ENCODE measurements around the gene PEX14.
A peak's percentile ranks its signal among the peaks of the same experiment; 100 is the strongest.
"Not testable (repeated sequence)": the region's sequence is repeated elsewhere in the genome, so short reads cannot be mapped to it uniquely, and the experiment has no call there.

The PEX14 gene

GRCh38 chr1:10474613-10475507, at the start of gene PEX14:
Gene PEX14 (plus strand): TSS chr1:10474950. CDS start chr1:10474967, 17 bp downstream.
- Histone ChIP-seq H3K4me1 (peaks cover 40 to 49% (median 43%) of the 10 kb centered on the region in 10 experiments), H3K9me3 (replicated peaks in 1 of 11) (no peaks in the 10 kb centered on the region), H3K4me2 (peak within 1 kb of the TSS; percentile 88 to 98 (median 95)), H3K36me3 (peaks cover 0 to 18% (median 7%) of the 10 kb centered on the region in 11 experiments; a peak in 11 of 22 replicates), H3K9ac (peak within 1 kb of the TSS; percentile 70 to 90 (median 86)), H3K27me3 (no peaks in the 10 kb centered on the region), H3K4me3 (peak within 1 kb of the TSS; percentile 80 to 92 (median 90)), H3K27ac (peak within 1 kb of the TSS; percentile 58 to 84 (median 73); a peak in 21 of 22 replicates), H4K20me1 (peaks cover 0 to 55% (median 17%) of the 10 kb centered on the region in 11 experiments; a peak in 15 of 22 replicates)
- no peak for TF ChIP-seq Cebpa-rat (IDR thresholded peaks at IDR 0.05)

DNA sequence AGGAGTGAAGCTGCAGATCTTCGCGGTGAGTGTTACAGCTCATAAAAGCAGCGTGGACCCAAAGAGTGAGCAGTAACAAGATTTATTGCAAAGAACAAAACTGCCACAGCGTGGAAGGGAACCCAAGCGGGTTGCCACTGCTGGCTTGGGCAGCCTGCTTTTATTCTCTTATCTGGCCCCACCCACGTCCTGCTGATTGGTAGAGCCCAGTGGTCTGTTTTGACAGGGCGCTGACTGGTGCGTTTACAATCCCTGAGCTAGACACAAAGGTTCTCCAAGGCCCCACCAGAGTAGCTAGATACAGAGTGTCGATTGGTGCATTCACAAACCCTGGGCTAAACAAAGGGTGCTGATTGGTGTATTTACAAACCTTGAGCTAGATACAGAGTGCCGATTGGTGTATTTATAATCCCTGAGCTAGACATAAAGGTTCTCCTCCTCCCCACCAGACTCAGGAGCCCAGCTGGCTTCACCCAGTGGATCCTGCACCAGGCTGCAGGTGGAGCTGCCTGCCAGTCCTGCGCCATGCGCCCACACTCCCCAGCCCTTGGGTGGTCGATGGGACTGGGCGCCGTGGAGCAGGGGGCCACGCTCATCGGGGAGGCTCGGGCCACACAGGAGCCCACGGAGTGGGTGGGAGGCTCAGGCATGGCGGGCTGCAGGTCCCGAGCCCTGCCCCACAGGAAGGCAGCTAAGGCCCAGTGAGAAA, 48.8 kb upstream of the PEX14 start:
- not testable (repeated sequence) for H3K4me2 ChIP-seq; H3K27me3 ChIP-seq; H3K9ac ChIP-seq; H3K9me3 ChIP-seq (replicated peaks in 1 of 11); H3K4me3 ChIP-seq
- H3K4me1 ChIP-seq, result peaks cover 7 to 20% (median 11%) of the 10 kb centered on the region in 10 experiments
- peaks cover 17 to 34% (median 23%) of the 10 kb centered on the region in 11 experiments for H3K36me3 ChIP-seq
- peak overlapping the region in 1 of 11 experiments; percentile 11; a peak in 1 of 22 replicates for H3K27ac ChIP-seq
- peaks cover 0 to 11% (median 0%) of the 10 kb centered on the region in 11 experiments; a peak in 1 of 22 replicates for H4K20me1 ChIP-seq

DNA sequence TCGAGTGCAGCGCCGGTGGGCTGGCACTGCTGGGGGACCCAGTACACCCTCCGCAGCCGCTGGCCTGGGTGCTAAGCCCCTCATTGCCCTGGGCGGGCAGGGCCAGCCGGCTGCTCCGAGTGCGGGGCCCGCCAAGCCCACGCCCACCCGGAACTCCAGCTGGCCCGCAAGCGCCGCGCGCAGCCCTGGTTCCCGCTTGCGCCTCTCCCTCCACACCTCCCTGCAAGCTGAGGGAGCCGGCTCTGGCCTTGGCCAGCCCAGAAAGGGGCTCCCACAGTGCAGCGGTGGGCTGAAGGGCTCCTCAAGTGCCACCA, 48.3 kb upstream of the PEX14 start:
- H3K27me3 ChIP-seq; H3K4me3 ChIP-seq; H3K9me3 ChIP-seq (replicated peaks in 1 of 11); H3K27ac ChIP-seq; H3K9ac ChIP-seq; H3K4me2 ChIP-seq: not testable (repeated sequence)
- Histone ChIP-seq H4K20me1 (peaks cover 0 to 11% (median 0%) of the 10 kb centered on the region in 11 experiments; a peak in 1 of 22 replicates), H3K4me1 (peaks cover 12 to 26% (median 15%) of the 10 kb centered on the region in 10 experiments), H3K36me3 (peaks cover 12 to 29% (median 18%) of the 10 kb centered on the region in 11 experiments)

DNA sequence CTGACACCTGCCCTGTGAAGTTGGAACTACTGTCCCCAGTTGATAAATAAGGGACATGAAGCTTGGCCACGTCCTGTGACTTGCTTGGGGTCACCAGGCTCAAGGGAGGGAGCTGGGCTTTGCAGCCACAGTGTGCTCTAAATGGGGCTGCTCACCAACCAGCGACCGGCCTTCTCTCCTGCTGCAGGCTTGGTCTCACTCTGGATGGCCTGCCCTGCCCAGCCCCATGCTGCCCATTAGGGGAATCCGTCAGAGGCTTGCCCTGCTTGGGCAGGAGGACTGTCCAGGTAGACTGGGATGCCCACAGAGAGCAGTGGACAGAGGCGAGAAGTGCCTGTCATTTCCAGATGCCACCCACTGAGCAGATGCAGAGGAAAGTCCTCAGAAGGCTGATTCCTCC, 45.8 kb upstream of the PEX14 start:
- Histone ChIP-seq H3K9ac (peak overlapping the region in 6 of 11 experiments; percentile 29 to 92 (median 84); a peak in 6 of 22 replicates), H3K27ac (no peak overlapping the region), H3K4me2 (peak overlapping the region in 2 of 11 experiments; percentile 90 to 96; a peak in 4 of 22 replicates), H3K4me1 (peaks cover 14 to 49% (median 40%) of the 10 kb centered on the region in 10 experiments), H3K9me3 (replicated peaks in 1 of 11) (no peaks in the 10 kb centered on the region), H3K27me3 (no peaks in the 10 kb centered on the region), H4K20me1 (no peaks in the 10 kb centered on the region), H3K36me3 (peaks cover 0 to 4% (median 0%) of the 10 kb centered on the region in 11 experiments; a peak in 3 of 22 replicates), H3K4me3 (no peak overlapping the region)
- TF ChIP-seq Cebpa-rat (IDR thresholded peaks at IDR 0.05), result no peak

- Histone ChIP-seq H3K36me3 (peaks cover 0 to 7% (median under 1%) of the 10 kb centered on the region in 11 experiments; a peak in 3 of 22 replicates), H3K27ac (peak overlapping the region in 10 of 11 experiments; percentile 61 to 90 (median 85); a peak in 16 of 22 replicates), H3K4me3 (peak overlapping the region; percentile 70 to 91 (median 82)), H3K27me3 (no peaks in the 10 kb centered on the region), H3K9ac (peak overlapping the region; percentile 80 to 92 (median 88); a peak in 21 of 22 replicates), H3K4me2 (peak overlapping the region; percentile 88 to 98 (median 92)), H3K4me1 (peaks cover 14 to 49% (median 40%) of the 10 kb centered on the region in 10 experiments), H4K20me1 (no peaks in the 10 kb centered on the region), H3K9me3 (replicated peaks in 1 of 11) (no peaks in the 10 kb centered on the region)
- no peak for TF ChIP-seq Cebpa-rat (IDR thresholded peaks at IDR 0.05)
These were observed 44.9 kb upstream of the PEX14 start for GRCh38 chr1:10429868-10430215.

- Histone ChIP-seq H3K9me3 (replicated peaks in 1 of 11) (no peaks in the 10 kb centered on the region), H3K4me1 (peaks cover 14 to 49% (median 40%) of the 10 kb centered on the region in 10 experiments), H4K20me1 (no peaks in the 10 kb centered on the region), H3K27ac (peak within 1 kb of the TSS; percentile 11 to 90 (median 85); a peak in 21 of 22 replicates), H3K9ac (peak within 1 kb of the TSS; percentile 80 to 92 (median 88)), H3K4me3 (peak within 1 kb of the TSS; percentile 70 to 91 (median 82)), H3K27me3 (no peaks in the 10 kb centered on the region), H3K4me2 (peak within 1 kb of the TSS; percentile 88 to 98 (median 92)), H3K36me3 (peaks cover 0 to 11% (median 4%) of the 10 kb centered on the region in 11 experiments; a peak in 3 of 22 replicates)
- no peak for TF ChIP-seq Cebpa-rat (IDR thresholded peaks at IDR 0.05)
These were observed 44.3 kb upstream of the PEX14 start, which contains the start of gene CENPS for GRCh38 chr1:10430216-10431069. Gene CENPS (plus strand): TSS chr1:10430433. CDS start chr1:10430518, 85 bp downstream.

GRCh38 chr1:10431070-10431730, 43.5 kb upstream of the PEX14 start:
- no peak for TF ChIP-seq Cebpa-rat (IDR thresholded peaks at IDR 0.05)
- Histone ChIP-seq H3K36me3 (peaks cover 0 to 12% (median 4%) of the 10 kb centered on the region in 11 experiments; a peak in 4 of 22 replicates), H3K4me2 (peak overlapping the region; percentile 88 to 98 (median 92)), H3K4me3 (peak overlapping the region; percentile 70 to 91 (median 82)), H3K9me3 (replicated peaks in 1 of 11) (no peaks in the 10 kb centered on the region), H3K27ac (peak overlapping the region; percentile 11 to 90 (median 85); a peak in 21 of 22 replicates), H4K20me1 (no peaks in the 10 kb centered on the region), H3K9ac (peak overlapping the region; percentile 80 to 92 (median 88)), H3K4me1 (peaks cover 14 to 49% (median 40%) of the 10 kb centered on the region in 10 experiments), H3K27me3 (no peaks in the 10 kb centered on the region)

Measured in BLaER1 treated with 17β-estradiol and CSF1 and Interleukin-3, amounts not matched to agents 10 nM and 100 nM (cell line).